HG03064 (cell line): ENCODE results near the gene MYO9B.
"Not testable (repeated sequence)": the region's sequence is repeated elsewhere in the genome, so short reads cannot be mapped to it uniquely, and the experiment has no call there.

Experiments used
- ATAC-seq: cut with Tn5 transposase; IDR thresholded peaks from one replicate; pipeline ENCODE4 v1.9.1; 2021; ENCODE audit warnings: low read depth; ENCODE audit not compliant: unreplicated experiment

Gene MYO9B

GRCh38 chr19:17086120-17086519 lies 10.5 kb downstream of the MYO9B start:
- no peak for ATAC-seq

DNA sequence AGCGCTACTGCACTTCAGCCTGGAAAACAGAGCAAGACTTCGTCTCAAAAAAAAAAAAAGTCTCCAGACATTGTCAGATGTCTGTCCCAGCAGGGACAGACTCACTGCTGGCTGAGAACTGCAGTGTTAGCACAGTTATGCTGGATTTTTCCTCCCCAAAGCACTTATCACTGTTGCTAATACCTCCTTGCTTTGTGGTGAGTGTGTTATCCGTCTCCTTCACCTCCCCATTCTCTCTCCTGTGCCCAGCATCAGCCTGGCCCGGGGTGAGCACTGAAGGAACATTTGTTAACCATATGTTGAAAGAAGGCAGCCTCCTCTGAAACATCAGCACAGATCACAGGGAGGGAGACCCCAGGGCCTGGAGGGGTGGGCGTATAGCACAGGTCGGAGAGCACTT lies 11.3 kb downstream of the MYO9B start:
- no peak for ATAC-seq

DNA sequence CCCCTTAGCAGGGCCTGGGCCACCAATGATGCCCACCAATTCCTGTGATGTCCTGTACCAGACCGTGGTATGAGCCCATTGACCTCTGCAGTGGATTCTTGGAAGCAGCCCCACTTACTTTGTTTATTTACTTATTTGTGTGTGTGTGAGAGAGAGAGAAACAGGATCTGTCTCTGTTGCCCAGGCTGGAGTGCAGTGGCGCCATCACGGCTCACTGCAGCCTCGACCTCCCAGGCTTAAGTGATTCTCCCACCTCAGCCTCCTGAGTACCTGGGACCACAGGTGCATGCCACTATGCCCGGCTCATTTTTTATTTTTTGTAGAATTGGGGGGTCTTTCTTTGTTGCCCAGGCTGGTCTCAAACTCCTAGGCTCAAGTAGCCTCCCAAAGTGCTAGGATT lies 13.0 kb downstream of the MYO9B start:
- ATAC-seq, result no peak

- ATAC-seq, result no peak
Measured at GRCh38 chr19:17090583-17090982, 15.0 kb downstream of the MYO9B start.

GRCh38 chr19:17091758-17092333 lies 16.3 kb downstream of the MYO9B start:
- no peak for ATAC-seq

DNA sequence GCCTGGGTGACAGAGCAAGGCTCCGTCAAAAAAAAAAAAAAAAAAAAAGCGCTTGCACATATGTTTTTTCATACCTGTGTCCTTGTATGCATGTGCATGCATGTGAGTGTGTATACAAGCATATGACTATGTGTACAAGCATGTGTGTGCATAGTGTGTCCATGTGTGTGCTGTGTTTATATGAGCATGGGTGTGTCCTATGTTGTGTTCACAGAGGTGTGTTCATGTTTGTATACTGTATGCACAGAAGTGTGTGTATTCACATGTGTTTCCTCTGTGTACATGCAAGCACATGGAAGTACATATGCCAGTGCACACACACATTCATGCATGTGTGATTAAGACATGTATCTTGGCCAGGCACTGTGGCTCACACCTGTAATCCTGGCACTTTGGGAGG lies 17.1 kb downstream of the MYO9B start:
- no peak for ATAC-seq

DNA sequence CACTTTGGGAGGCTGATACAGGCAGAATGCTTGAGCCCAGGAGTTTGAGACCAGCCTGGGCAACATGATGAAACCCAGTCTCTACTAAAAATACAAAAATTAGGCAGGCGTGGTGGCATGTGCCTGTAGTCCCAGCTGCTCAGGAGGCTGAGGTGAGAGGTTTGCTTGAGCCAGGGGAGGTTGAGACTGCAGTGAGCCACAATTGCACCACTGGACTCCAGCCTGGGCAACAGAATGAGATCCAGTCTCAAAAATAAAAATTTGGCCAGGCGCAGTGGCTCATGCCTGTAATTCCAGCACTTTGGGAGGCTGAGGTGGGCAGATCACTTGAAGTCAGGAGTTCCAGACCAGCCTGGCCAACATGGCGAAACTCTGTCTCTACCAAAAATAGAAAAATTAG lies 19.1 kb downstream of the MYO9B start:
- not testable (repeated sequence) for ATAC-seq

DNA sequence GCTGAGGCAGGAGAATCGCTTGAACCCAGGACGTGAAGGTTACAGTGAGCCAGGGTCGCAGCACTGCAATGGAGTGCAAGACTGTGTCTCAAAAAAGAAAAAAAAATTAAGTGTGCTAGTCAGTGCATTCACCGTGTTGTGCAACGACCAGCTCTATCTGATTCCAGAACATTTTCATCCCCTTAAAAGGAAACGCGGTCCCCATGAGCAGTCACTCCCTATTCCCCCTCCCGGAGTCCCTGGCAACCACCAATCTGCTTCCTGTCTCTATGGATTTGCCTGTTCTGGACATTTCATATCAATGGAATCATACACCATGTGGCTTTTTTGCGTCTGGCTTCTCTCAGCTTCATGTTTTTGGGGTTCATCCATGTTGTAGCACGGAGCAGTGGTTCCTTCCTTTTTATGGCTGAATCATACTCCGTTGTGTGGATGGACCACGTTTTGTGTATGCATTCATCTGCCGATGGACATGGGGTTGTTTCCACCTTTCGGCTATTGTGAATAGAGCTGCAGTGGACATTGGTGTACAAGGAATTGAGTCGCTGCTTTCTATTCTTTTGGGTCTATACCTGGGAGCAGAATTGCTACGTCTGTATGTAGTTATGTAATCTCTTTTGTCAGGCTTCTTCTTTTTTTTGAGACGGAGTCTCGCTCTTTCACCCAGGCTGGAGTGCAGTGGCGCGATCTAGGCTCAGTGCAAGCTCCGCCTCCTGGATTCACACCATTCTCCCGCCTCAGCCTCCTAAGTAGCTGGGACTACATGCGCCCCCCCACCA lies 19.8 kb downstream of the MYO9B start:
- ATAC-seq, result no peak

DNA sequence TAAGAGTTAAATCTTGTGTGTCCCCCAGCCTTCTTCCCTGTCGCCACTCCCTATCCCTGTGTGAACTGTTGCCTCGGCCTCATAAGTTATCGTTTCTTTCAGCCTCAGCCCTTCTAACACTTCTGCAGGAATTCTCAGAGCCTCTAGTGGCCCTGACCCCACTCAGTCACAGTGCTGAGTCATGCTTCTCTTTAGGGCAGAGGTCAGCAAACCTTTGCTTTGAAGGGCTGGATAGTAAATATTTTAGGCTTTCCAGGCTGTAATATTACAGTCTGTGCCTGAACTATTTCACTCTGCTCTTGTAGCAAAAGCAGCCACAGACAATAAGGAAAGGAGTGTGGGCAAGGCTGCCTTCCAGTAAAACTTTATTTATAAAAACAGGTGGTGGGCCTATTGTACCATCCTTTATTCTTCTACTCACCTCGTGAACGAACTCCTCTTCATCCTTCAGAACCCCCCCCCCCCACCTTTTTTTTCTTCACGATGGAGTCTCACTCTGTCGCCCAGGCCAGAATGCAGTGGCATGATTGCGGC lies 22.1 kb downstream of the MYO9B start:
- no peak for ATAC-seq

GRCh38 chr19:17098326-17098725 lies 22.7 kb downstream of the MYO9B start:
- ATAC-seq, result no peak

DNA sequence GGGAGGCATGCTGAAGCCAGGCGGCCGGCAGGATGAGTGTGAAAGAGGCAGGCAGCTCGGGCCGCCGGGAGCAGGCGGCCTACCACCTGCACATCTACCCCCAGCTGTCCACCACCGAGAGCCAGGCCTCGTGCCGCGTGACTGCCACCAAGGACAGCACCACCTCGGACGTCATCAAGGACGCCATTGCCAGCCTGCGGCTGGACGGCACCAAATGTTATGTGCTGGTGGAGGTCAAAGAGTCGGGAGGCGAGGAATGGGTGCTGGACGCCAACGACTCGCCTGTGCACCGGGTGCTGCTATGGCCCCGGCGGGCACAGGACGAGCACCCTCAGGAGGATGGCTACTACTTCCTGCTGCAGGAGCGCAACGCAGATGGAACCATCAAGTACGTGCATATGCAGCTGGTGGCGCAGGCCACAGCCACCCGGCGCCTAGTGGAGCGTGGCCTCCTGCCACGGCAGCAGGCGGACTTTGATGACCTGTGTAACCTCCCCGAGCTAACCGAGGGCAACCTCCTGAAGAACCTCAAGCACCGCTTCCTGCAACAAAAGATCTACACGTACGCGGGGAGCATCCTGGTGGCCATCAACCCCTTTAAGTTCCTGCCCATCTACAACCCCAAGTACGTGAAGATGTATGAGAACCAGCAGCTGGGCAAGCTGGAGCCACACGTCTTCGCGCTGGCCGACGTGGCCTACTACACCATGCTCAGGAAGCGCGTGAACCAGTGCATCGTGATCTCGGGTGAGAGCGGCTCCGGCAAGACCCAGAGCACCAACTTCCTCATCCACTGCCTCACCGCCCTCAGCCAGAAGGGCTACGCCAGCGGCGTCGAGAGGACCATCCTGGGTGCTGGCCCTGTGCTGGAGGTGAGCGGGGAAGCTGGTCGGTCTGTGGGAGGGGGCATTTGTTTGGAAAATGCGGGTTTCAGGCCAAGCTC lies 26.4 kb downstream of the MYO9B start:
- ATAC-seq, result no peak

- ATAC-seq, result no peak
Measured at GRCh38 chr19:17103177-17103576, 27.6 kb downstream of the MYO9B start.

- ATAC-seq, result no peak
Measured at GRCh38 chr19:17104679-17105078, 29.1 kb downstream of the MYO9B start.

DNA sequence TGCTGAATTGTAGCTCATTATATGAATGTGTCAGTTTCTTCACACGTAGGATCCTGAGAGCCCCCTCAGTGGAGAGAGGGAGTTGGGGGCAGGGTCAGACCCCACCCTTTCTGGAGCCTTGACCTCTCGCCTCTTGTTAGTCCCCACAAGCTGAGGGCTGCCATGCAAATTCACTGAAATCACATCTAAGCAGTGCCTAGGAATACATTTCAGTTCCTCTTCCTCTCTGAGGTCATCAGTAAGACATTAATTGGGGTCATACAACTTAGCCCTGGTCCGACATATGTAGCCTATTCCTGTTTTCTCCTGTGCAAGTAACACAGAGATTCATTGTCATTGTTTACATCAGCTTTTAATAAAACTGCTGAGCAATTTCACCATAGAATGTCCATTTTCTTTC lies 30.0 kb downstream of the MYO9B start:
- ATAC-seq, result no peak

GRCh38 chr19:17106964-17107363 lies 31.4 kb downstream of the MYO9B start:
- not testable (repeated sequence) for ATAC-seq

DNA sequence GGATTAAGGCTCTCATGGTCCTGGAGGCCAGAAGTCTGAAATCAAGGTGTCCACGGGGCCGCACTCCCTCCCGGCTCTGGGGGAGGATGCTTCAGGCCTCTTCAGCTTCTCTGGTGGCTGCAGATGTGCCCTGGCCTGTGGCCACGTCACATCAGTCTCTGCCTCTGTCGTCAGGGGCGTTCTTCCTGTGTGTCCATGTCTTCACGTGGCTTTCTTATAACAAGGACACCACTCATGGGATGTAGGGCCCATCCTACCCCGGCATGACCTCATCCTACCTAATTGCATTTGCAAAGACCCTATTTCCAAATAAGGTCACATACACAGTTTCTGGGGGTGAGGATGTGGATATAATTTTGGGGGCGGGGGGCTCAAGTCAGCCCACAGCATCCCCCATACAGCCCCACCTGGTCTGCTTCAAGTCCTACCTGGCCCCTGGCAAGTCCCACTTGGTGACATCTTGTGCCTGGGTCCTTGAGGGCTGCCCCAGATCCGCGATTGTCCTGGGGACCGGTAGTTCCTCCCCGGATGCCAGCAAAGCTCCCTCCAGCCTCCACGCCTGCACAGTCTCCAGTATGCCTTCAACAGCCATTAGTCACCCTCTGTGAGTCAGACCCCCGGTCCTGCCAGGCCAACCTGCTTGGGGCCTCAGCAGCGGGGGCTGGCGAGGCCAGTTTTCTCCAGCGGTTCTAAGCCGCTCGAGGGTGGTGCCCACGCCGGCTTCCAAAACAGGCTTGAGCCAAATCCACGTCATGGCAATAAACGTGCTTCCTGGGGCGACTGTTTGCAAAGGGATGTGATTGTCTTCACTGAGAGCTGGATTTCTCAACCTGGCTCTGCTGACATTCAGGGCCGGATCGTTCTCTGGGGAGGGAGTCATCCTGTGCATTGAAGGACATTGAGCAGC lies 32.2 kb downstream of the MYO9B start:
- ATAC-seq, result no peak

GRCh38 chr19:17108453-17108784 lies 32.8 kb downstream of the MYO9B start:
- ATAC-seq, result no peak

DNA sequence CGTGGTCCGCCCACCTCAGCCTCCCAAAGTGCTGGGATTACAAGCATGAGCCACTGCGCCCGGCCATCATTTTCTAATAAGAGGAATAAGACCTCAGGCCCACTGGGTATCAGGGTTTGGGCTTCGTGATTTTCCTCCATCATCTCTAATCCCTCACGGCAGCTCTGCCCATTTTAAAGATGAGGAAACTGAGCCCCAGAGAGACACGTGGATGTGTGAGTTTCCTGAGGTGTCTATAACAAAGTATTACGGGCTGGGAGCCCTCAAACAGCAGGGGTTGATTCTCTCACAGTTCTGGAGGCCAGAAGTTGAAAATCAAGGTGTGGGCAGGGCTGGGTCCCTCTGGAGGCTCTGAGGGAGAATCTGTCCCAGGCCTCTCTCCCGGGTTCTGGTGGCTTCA lies 33.7 kb downstream of the MYO9B start:
- ATAC-seq, result no peak

DNA sequence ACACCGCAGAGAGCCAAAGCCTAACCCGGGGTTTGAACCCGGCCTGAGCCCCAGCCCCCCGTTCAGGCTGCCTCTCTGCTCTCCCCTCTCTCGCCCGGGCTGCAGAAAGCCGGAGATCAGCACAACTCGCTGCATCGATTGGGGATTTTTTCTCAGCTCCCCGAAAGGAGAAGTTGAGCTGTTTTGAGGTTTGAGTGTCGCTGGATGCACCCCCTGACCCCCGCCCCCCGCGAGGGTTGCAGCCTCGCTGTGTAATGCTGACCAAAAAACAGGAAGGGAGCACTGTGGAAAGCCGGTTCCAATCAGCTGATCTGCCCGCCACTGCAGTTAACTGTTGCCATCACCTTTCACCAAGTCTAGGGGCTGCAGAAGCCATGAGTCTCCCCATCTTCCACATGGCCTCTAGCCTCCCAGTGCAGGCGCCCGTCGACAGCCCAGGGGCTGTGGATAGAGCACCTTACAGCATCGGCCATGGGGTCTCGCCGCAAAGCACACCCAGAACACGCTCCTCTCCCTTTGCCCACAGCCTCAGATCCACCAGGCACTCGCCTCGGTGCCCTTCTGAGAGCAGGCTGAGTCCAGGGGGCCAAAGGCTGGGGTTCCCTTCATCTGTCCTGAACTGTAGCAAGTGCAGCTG lies 34.5 kb downstream of the MYO9B start:
- no peak for ATAC-seq

DNA sequence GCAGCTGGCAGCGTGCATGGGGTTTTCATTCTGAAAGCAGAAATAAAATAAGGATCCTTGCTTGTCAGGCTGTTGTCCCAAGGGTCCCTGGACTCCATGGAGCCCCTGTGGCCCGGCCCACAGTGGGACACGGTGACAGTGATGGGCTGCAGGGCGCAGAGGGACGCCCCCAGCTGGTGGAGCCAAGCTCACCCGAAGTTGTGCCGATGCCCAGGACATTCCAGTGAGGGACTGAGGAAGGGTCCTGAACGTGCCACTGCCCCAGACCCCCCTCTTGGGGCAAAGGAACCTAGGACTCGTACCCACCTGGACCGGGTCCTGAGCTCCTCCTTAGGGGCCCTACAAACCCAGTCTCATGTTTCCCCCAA lies 35.0 kb downstream of the MYO9B start:
- ATAC-seq, result no peak
